Memory B cell (primary cell): Measurements from ENCODE around the gene RANBP3.

Source experiments
- ATAC-seq: fragments of 150-1000 bp; cut with Tn5 transposase; 2 replicates; pipeline ENCODE4 v1.10.0; 2021; ENCODE audit warnings: low read depth, mild to moderate bottlenecking, moderate library complexity
- DNase-seq, 2 donors: peaks; one replicate each; pipeline ENCODE4 v3.0.0; 2022; ENCODE audit warnings: low spot score in 2 of 2
- H3K27ac Mint-ChIP-seq: one replicate; pipeline ENCODE4 v1.8.0; 2022; ENCODE audit warnings: mild to moderate bottlenecking, moderate library complexity, mixed read lengths
- H3K27me3 Mint-ChIP-seq: one replicate; pipeline ENCODE4 v1.8.0; 2022; ENCODE audit warnings: mixed read lengths
- H3K36me3 Mint-ChIP-seq: one replicate; pipeline ENCODE4 v1.8.0; 2022; ENCODE audit warnings: mild to moderate bottlenecking, mixed read lengths
- H3K4me1 Mint-ChIP-seq: one replicate; pipeline ENCODE4 v1.8.0; 2022; ENCODE audit warnings: mixed read lengths
- H3K4me3 Mint-ChIP-seq: one replicate; pipeline ENCODE4 v1.8.0; 2022; ENCODE audit warnings: mild to moderate bottlenecking, moderate library complexity, mixed read lengths
- H3K9me3 Mint-ChIP-seq: one replicate; pipeline ENCODE4 v1.8.0; 2022; ENCODE audit warnings: mixed read lengths

RANBP3 gene

DNA sequence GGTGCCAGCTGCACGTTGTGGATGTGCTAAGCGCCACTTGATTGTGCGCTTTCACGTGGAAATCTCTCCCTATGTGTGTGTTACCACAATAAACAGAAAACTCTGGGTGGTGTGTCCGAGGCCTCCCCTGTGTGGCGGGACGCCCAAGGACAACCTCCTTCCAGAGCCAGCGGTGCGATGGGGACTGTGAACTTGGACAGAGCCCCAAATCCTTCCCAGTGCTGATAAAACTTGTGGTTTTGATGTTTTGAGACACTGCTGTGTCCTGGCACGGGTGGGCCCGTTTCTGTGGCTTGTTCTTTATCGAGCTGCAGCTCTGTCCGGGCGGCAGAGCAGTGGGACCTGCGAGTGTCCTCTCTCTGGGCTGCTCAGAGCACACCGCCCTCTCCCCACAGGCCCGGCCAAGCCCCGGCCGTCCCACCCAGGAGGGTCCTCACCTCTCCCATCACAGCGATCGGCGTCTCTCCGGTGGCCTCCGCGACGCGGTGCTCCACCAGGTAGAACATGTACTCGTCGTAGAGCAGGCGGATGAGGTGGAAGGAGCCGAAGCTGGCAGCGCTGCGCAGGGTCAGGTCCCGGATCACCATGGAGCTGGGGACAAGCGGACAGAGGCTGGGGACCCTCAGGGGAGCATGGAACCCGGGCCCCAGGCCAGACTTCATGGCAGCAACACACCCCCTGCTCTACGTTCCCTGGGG is 18.8 kb upstream of the RANBP3 start:
- peaks cover 3% of the 10 kb centered on the region for H3K4me1 Mint-ChIP-seq
- H3K36me3 Mint-ChIP-seq: peaks cover 6% of the 10 kb centered on the region
- H3K4me3 Mint-ChIP-seq: no peak overlapping the region
- H3K27me3 Mint-ChIP-seq: no peaks in the 10 kb centered on the region
- peaks cover 3% of the 10 kb centered on the region for H3K9me3 Mint-ChIP-seq
- ATAC-seq: no peak
- no peak overlapping the region for H3K27ac Mint-ChIP-seq
- no peak for DNase-seq

DNA sequence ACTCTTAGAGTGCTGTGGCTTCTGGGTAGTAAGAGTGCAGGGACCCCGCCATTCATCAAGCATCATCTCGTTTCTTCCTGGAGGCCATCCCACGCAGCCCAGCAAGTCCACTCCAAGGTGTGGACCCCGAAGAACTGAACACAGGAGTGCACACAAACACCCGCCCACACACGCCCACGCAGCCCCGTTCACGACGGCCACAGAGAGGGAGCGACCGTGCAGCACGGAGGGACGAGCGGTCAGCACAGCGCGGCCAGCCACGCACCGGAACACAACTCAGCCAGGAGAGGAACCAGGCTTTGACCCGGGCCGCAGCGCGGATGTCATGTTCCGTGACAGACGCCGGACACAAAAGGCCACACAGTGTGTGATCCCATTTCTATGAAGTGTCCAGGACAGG is 18.2 kb upstream of the RANBP3 start:
- ATAC-seq: no peak
- Mint-ChIP-seq H3K36me3 (peaks cover 6% of the 10 kb centered on the region), H3K27me3 (no peaks in the 10 kb centered on the region), H3K9me3 (peaks cover 3% of the 10 kb centered on the region), H3K4me1 (peaks cover 3% of the 10 kb centered on the region), H3K4me3 (no peak overlapping the region), H3K27ac (no peak overlapping the region)
- no peak for DNase-seq

DNA sequence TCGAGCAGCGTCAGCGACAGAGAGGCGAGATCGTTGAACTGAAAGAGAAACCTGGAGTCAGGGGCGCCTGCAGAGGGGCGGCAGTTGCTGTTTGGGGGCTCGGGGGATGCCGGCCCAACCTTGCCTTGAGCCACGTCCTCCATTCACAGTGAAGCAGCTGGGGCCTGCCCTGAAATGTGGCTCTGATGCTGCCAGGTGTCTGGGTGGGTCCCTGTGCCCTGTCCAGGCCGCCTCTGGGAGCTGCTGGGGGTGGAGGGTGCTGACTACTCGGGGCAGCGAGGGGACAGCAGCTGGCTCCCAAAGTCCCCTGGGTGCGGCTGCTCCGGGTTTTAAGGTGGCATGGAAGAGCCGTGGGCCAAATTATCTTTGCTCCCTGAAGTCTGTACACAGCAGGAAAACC is 17.7 kb upstream of the RANBP3 start:
- no peak for DNase-seq
- Mint-ChIP-seq H3K9me3 (peaks cover 3% of the 10 kb centered on the region), H3K36me3 (peaks cover 6% of the 10 kb centered on the region), H3K27me3 (no peaks in the 10 kb centered on the region), H3K27ac (no peak overlapping the region), H3K4me1 (peaks cover 3% of the 10 kb centered on the region), H3K4me3 (no peak overlapping the region)
- ATAC-seq: no peak

DNA sequence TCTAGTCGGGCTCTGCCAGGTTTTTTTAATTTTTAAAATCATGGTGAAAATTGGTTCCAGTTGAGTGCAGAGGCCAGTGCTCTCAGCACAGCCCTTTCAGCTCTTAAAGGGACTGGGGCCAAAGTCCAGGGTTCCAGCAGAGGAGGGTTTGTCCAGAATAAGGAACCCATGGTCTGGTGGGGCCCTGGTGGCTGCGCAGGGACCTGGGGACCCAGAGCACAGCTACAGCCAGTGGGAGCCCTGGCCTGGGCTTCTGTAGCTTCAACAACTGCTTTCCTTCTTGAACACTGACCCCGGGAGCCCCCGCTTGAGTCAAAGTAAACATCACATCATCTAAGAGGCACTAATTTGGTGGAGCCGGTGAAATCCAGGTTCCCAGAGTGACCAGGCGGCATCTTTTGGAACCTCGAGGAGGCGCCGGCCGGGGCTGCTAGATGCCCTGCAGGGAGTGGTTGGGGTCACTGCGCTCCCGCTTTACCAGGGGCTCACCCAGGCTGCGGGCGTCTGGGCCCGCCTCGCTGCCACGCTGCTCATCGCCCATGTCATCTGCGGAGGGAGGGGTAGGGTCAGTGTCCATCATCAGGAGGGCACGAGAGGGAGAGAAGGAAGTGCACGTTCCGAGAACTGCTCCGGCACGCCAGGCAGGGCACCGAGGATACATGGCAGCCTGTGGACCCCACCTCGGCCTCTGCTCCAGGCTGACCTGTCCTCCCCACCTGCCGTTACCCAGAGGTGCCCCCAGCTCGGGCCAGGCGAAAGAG is 16.6 kb upstream of the RANBP3 start:
- Mint-ChIP-seq H3K27me3 (peaks cover 4% of the 10 kb centered on the region), H3K4me1 (peaks cover 3% of the 10 kb centered on the region), H3K36me3 (peaks cover 2% of the 10 kb centered on the region), H3K9me3 (peaks cover 2% of the 10 kb centered on the region), H3K4me3 (no peak overlapping the region), H3K27ac (no peak overlapping the region)
- DNase-seq (no peak), ATAC-seq (no peak)

DNA sequence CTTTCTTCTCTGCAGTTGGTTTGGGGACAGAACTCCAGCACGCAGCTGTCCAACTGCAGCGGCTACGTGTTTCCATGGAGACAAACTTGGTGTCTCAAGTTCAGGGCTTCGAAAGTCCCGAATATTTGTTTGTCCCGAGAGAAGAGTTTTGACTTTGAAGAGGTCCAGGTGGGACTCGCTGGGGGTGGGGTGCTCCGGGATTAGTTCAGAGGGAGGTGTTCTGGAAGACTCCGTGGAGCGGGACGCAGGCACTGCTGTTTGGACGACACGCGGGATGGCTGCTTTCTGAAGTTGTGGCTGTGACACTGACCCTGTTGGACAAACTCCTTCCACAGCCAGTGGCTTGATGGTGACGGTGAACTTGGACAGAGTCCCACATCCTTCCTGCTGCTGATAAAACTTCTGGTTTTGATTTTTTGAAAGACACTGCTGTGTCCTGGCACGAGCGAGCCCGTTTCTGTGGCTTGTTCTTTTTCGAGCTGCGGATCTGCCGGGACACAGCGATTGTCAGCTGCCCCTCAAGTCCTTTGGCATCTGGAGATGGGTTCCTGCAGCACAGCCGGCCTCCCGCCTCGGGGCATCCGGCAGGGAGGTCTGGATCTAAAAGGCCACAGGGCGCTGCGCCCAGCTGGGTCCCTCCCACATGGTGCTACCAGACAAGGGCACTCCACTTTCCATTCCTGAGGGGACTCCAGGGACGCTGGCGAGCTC is 15.9 kb upstream of the RANBP3 start:
- H3K27me3 Mint-ChIP-seq: peaks cover 4% of the 10 kb centered on the region
- no peak overlapping the region for H3K27ac Mint-ChIP-seq
- H3K4me1 Mint-ChIP-seq: peaks cover 3% of the 10 kb centered on the region
- H3K36me3 Mint-ChIP-seq: no peaks in the 10 kb centered on the region
- H3K9me3 Mint-ChIP-seq: no peaks in the 10 kb centered on the region
- no peak overlapping the region for H3K4me3 Mint-ChIP-seq
- ATAC-seq (no peak), DNase-seq (no peak)

DNA sequence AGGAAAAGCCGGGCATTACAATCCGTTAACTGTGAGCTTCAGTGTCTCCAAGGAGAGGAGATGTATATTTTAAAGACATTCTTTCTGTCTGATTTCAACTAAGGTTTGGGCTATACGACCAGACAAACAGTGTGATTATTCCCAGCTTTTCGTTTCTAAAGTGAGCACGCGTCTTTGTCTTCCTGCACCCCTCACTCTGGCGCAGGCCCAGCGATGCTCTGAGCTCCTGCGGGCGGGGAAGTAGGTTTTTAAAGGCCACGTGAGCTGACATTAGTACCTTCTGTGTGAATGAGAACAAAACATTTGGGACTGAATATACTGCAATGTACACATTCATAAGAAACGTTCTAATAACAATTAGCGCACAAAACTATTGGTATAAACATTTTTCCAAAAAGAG is 15.3 kb upstream of the RANBP3 start:
- no peak for ATAC-seq
- Mint-ChIP-seq H3K4me3 (no peak overlapping the region), H3K27me3 (peaks cover 4% of the 10 kb centered on the region), H3K4me1 (peaks cover 3% of the 10 kb centered on the region), H3K9me3 (no peaks in the 10 kb centered on the region), H3K27ac (no peak overlapping the region), H3K36me3 (no peaks in the 10 kb centered on the region)
- no peak for DNase-seq

DNA sequence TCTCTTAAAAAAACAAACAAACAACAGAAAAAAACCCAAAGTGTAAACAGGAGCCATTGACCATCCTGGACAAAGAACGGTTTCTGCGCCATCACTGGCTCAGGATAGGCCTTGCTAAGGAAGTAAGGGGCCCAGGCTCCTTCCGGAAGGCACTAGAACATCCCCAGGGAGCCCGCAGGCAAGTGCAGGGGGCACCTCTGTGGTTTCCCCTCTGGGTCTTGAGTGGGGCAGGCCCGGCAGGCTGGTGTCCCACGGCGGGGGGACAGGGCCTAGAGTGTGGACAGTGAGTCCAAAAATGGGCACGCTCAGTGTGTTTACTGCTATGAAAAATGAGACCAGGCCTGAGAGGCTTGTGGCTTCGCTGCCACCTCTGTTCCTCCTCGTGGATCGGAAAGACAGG is 14.8 kb upstream of the RANBP3 start:
- H3K27me3 Mint-ChIP-seq: peaks cover 4% of the 10 kb centered on the region
- H3K4me3 Mint-ChIP-seq: no peak overlapping the region
- no peak for ATAC-seq
- no peak for DNase-seq
- no peaks in the 10 kb centered on the region for H3K9me3 Mint-ChIP-seq
- no peaks in the 10 kb centered on the region for H3K36me3 Mint-ChIP-seq
- no peak overlapping the region for H3K27ac Mint-ChIP-seq
- H3K4me1 Mint-ChIP-seq: peaks cover 3% of the 10 kb centered on the region

DNA sequence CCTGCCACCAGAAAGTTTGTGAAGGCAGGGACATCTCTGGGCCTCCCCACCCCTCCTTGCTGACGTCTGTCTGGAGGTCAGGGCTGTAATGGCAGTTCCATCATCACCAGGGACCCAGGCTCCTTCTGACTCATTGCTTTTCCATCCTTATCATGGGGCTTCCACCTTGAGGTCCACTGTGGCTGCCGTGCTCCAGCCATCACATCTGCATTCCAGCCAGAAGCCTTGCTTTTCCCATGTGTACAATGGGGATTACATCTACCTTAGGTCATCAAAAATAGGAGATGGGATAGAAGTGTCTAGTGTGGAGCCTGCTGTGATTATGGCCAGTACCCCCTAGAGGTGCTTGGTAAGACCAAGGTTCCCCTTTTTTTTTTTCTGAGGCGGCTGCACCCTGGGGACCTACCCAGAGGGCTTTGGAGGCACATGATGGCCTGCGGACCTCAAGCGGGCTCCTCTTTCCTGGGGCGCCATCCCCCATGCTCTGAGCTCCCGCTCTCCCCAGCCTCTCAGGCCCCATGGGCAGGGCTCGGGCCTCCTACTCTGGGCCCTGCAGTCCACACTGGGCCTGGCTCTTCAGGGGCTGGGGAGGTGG is 13.4 kb upstream of the RANBP3 start:
- no peak overlapping the region for H3K27ac Mint-ChIP-seq
- ATAC-seq (peak; percentile 52), DNase-seq (no peak)
- no peaks in the 10 kb centered on the region for H3K36me3 Mint-ChIP-seq
- H3K4me3 Mint-ChIP-seq: no peak overlapping the region
- no peaks in the 10 kb centered on the region for H3K9me3 Mint-ChIP-seq
- peaks cover 10% of the 10 kb centered on the region for H3K4me1 Mint-ChIP-seq
- H3K27me3 Mint-ChIP-seq: peaks cover 4% of the 10 kb centered on the region

DNA sequence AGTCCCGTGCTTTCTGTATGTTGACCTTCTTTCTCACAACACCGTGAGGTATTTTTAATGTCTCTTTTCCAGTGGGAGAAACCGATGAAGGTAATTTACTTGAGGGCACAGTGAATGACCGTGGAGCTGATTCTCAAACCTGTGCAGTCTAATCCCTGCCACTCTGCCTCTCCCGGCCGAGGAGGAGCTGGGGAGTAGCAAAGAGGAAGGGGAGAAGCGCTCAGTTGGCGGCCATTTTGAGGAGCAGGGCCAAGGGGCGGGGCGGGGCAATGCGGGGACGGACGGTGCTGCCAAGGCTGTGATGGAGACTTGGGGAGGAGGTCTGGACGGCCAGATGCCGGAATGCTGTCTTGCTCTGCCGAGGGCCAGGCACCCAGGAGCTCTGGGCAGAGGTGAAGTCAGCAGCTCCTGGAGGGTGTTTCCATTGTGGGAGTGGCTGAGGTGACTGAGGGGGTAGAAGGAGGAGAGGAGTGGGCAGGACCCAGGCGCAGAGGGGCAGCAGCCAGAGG is 12.4 kb upstream of the RANBP3 start:
- Mint-ChIP-seq H3K27ac (no peak overlapping the region), H3K36me3 (no peaks in the 10 kb centered on the region), H3K4me1 (peaks cover 10% of the 10 kb centered on the region), H3K9me3 (no peaks in the 10 kb centered on the region), H3K4me3 (no peak overlapping the region), H3K27me3 (peaks cover 4% of the 10 kb centered on the region)
- DNase-seq: no peak
- no peak for ATAC-seq

DNA sequence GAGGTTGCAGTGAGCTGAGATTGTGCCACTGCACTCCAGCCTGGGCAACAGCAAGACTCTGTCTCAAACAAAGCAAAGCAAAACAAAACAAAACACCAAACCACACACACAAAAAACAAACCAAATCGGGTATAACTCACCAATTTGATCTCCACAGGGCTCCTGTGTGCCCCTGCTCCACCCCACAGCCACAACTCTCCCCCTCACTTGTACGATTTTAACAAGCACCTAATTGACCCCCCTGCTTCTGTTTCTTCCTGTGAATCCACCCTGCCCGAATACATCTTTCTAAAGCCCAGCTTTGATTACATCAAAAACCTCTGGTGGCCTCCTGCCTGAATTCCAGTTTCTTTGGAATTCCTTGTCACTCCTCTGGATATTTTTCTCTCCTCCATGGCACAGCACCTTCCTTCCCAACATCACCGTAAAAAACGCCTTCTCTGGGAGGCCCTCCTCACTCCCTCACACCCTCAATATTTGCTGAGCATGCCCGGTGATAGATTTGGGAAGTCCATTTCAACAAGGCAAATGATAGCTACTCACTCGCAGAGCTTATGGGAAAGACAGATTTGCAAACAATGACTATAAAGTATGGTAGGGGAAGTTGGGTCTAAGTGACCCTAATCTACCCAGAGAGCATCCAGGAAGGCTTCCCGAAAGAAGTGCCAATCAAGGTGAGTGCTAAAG is 11.6 kb upstream of the RANBP3 start:
- DNase-seq (no peak), ATAC-seq (no peak)
- Mint-ChIP-seq H3K27me3 (peaks cover 4% of the 10 kb centered on the region), H3K27ac (no peak overlapping the region), H3K4me3 (no peak overlapping the region), H3K9me3 (no peaks in the 10 kb centered on the region), H3K4me1 (peaks cover 10% of the 10 kb centered on the region), H3K36me3 (no peaks in the 10 kb centered on the region)

DNA sequence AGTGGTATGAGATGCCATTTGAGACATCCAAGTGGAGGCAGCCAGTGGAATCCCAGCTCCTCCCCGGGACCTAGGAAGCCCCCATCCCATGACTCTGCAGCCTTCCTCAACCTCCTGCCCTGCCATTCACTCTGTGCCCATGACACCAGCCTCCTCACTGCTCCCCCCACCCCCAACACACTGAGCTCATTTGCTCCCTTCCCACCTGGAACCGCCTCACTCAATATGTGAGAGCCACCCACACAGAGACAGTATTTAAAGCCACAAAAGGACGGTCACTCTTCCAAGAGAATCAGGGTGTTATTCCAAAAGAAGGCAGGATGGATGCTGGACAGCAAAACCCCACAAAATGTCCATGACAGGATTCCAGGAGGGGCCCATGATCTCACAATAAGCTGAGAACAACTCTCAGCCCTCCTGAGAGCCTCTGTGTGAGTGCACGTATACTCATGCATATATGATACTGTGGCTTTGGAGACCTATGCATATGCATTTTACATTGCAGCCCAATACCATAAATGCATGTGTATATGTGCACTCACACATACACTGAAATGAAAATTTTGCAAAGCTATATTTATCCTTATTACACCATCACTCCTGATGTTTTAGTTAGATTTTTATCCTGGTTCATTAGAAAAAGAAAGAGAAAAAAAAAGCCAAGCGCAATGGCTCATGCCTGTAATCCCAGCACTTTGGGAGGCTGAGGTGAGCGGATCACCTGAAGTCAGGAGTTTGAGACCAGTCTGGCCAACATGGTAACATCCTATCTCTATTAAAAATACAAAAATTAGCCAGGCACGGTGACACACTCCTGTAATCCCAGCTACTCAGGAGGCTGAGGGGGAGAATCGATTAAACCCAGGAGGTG is 10.8 kb upstream of the RANBP3 start:
- H3K27ac Mint-ChIP-seq: no peak overlapping the region
- no peaks in the 10 kb centered on the region for H3K9me3 Mint-ChIP-seq
- H3K27me3 Mint-ChIP-seq: peaks cover 4% of the 10 kb centered on the region
- H3K4me1 Mint-ChIP-seq: peaks cover 10% of the 10 kb centered on the region
- DNase-seq (no peak), ATAC-seq (no peak)
- no peak overlapping the region for H3K4me3 Mint-ChIP-seq
- no peaks in the 10 kb centered on the region for H3K36me3 Mint-ChIP-seq

DNA sequence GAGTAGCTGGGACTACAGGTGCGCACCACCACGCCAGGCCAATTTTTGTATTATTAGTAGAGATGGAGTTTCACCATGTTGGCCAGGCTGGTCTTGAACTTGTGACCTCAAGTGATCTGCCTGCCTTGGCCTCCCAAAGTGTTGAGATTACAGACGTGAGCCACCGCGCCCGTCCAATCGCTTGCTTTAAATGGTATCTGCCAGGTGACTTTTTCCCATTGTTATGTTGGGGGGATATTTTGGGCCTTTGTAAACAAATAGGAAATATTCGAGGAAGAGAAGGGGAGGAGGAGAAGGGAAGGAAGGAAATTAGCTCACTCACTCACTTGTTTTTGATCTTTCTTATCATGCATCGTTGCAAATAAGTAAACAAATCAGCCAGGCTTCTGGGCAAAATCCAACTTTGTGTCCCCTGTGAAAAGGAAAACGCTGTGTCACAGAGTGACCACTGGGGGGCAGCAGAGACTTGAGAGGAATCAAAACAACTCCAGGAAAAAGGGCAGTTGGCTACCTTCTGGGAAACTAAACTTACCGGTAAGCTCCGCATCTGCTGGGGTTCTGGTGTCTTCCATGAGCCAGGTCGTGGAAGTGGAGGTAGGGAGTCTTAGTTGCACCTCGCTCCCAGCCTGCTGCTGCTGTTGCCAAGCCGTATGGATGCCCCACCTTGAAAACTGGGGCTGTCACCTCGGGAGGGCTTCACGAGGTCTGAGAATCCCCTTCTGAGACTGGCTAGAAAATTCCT is 9.3 kb upstream of the RANBP3 start:
- Mint-ChIP-seq H3K27me3 (peaks cover 4% of the 10 kb centered on the region), H3K4me1 (peaks cover 7% of the 10 kb centered on the region), H3K9me3 (no peaks in the 10 kb centered on the region), H3K4me3 (peak overlapping the region; percentile 78), H3K27ac (peak overlapping the region; percentile 33), H3K36me3 (no peaks in the 10 kb centered on the region)
- DNase-seq (peak; percentile 61 to 62), ATAC-seq (peak; percentile 39)
